Stomach (tissue), 9 donors: Measurements from ENCODE around the gene LEMD2. TPM values are rescaled to one million over a fixed set of nuclear protein-coding genes. Genes with fewer than 3 reads are reported as not detected.

Experiments
- DNase-seq, 2 donors: peaks; one replicate each; pipeline versions ENCODE4 v3.0.0 to v3.0.0-alpha.2; 2013 to 2019
- H3K27ac ChIP-seq, 5 donors: fragments of 200-600 bp in 4 of 5; sonication (generic) in 4 of 5; one replicate each; pipeline ENCODE4 v1.5.1; 2013 to 2019; ENCODE audit warnings: mild to moderate bottlenecking in 1 of 5, moderate library complexity in 1 of 5
- H3K27me3 ChIP-seq, 3 donors: fragments of 200-600 bp; sonication (generic); one replicate each; pipeline ENCODE4 v1.5.1; 2017 to 2019; ENCODE audit warnings: mixed run types in 1 of 3
- H3K36me3 ChIP-seq, 4 donors: fragments of 200-600 bp; sonication (generic); 1 replicate in 3 of 4; 2 replicates in 1 of 4; pipeline ENCODE4 v1.5.1; 2016 to 2019
- H3K4me1 ChIP-seq, 4 donors: fragments of 200-600 bp; sonication (generic); one replicate each; pipeline ENCODE4 v1.5.1; 2016 to 2019
- H3K4me3 ChIP-seq, 4 donors: fragments of 200-600 bp; sonication (generic) in 3 of 4; one replicate each; pipeline ENCODE4 v1.5.1; 2016 to 2019; ENCODE audit warnings: mild to moderate bottlenecking in 1 of 4
- H3K9me3 ChIP-seq, 4 donors: fragments of 200-600 bp; sonication (generic); one replicate each; pipeline ENCODE4 v1.5.1; 2016 to 2019
- EP300 ChIP-seq: sonication (generic); formaldehyde crosslinking; IDR thresholded peaks from one replicate; pipeline ENCODE4 v1.6.1; 2017; ENCODE audit warnings: antibody characterized with exemption
- POLR2A ChIP-seq, 4 donors: fragments of 450-650 bp; IDR thresholded peaks; one replicate each; pipeline ENCODE4 v1.6.1; 2016; ENCODE audit warnings: antibody characterized with exemption in 4 of 4, control low read depth in 2 of 4, mild to moderate bottlenecking in 1 of 4, moderate library complexity in 1 of 4
- POLR2AphosphoS5 ChIP-seq, 3 donors: sonication (generic); formaldehyde crosslinking; IDR thresholded peaks; one replicate each; pipeline ENCODE4 v1.6.1; 2016; ENCODE audit warnings: antibody characterized with exemption in 3 of 3
- WGBS, 5 donors: extraction: QIAGEN DNeasy Blood & Tissue Kit in 3 of 5; methylation state at CpG; one replicate each; pipeline versions ENCODE4 v1.1.5 to v1.1.7; 2013 to 2018; 5-methylcytosine and 5-hydroxymethylcytosine counted together
- intact Hi-C: fragments of 100-400 bp; cut with DNase I; formaldehyde crosslinking; loops from one replicate; pipeline ENCODE4 v1.15.1; 2023; ENCODE audit warnings: low total_unique reads
- polyA plus RNA-seq, 3 donors: library from polyadenylated mRNA; stranded (reverse); fragments of 200-250 nt; gene quantifications; one replicate each; pipeline ENCODE4 v1.2.3, GENCODE V29; 2013
- total RNA-seq, 5 donors: library from RNA; depleted of rRNA; stranded (reverse); fragments of >200 nt; gene quantifications; one replicate each; pipeline versions ENCODE4 v1.1.0 to v1.2.3, GENCODE V29; 2014 to 2016
- TF ChIP-seq, protein P1 (sequence below), 7 experiments: fragments of 450-650 bp in 4 of 7; fragments of 200-600 bp in 3 of 7; sonication (generic) in 3 of 7; IDR thresholded peaks; one replicate each; pipeline ENCODE4 v1.5.1; 2016 to 2019; ENCODE audit warnings: antibody characterized with exemption in 7 of 7, control low read depth in 2 of 7, mild to moderate bottlenecking in 1 of 7
- donor health status: healthy with polysubstance abuse.
- donor health status: Bipolar disorder and iron deficiency.
- donor health status: healthy.

The LEMD2 gene
- total and polyA plus RNA-seq, 8 donors: 22.0 to 428 (median 54.2) TPM

DNA sequence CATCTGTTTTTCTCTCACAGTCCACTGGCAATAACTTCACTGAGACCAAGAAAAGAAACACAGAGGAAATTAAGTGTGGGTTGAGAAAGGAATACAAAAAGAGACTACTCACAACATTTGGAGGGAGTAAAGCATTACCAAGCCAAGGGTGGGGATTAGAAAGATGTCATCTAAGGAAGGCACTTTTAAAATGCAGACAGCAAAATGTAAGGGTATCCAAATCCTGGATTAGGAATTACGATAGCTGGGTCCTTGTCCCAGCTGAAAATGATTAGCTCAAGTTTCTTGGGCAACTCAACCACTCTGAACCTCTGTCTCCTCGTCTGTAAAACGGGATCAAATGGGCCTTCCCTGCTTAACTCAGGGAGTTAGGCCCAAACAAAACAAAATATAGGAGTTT lies 2.2 kb downstream of the LEMD2 start:
- TF ChIP-seq, protein P1, sequence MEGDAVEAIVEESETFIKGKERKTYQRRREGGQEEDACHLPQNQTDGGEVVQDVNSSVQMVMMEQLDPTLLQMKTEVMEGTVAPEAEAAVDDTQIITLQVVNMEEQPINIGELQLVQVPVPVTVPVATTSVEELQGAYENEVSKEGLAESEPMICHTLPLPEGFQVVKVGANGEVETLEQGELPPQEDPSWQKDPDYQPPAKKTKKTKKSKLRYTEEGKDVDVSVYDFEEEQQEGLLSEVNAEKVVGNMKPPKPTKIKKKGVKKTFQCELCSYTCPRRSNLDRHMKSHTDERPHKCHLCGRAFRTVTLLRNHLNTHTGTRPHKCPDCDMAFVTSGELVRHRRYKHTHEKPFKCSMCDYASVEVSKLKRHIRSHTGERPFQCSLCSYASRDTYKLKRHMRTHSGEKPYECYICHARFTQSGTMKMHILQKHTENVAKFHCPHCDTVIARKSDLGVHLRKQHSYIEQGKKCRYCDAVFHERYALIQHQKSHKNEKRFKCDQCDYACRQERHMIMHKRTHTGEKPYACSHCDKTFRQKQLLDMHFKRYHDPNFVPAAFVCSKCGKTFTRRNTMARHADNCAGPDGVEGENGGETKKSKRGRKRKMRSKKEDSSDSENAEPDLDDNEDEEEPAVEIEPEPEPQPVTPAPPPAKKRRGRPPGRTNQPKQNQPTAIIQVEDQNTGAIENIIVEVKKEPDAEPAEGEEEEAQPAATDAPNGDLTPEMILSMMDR (IDR thresholded peaks at IDR 0.05): no peak
- no peak for TF ChIP-seq POLR2A (IDR thresholded peaks at IDR 0.05)
- no peak for TF ChIP-seq EP300
- TF ChIP-seq POLR2AphosphoS5 (IDR thresholded peaks at IDR 0.05): no peak
- peak overlapping the region in 4 of 5 donors; percentile 97 to 98 (median 98) for H3K27ac ChIP-seq
- peaks cover 30 to 51% (median 46%) of the 10 kb centered on the region in 4 donors for H3K4me1 ChIP-seq
- no peaks in the 10 kb centered on the region for H3K27me3 ChIP-seq
- intact Hi-C loops: no loop called here
- DNase-seq: no peak
- H3K36me3 ChIP-seq: peaks cover 23 to 49% (median 47%) of the 10 kb centered on the region in 4 donors
- 48 to 63% (median 52%) methylated on average over 3 of the region's 3 CpGs for WGBS, 5 donors
- H3K9me3 ChIP-seq: no peaks in the 10 kb centered on the region
- peak overlapping the region in 2 of 4 donors; percentile 76 to 86 for H3K4me3 ChIP-seq

DNA sequence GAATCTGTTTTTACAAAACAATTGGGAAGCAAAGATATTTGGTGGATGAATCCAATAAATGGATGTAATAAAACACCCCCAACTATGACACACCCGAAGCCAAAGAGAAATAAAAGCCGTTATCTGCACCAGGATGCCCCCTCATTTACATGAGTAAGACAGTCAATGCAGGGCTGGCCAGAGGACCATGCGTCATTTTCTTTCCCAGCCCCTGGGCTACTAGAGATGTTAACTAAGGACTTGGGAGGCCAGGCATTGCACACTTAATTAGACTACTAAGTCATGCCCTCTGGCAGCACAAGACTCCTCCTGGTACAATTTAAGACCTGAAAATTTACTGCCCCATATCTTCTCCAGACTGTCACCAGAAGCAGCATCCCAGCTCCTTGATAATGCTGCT lies 3.2 kb downstream of the LEMD2 start:
- peaks cover 34 to 60% (median 46%) of the 10 kb centered on the region in 4 donors for H3K4me1 ChIP-seq
- TF ChIP-seq POLR2A (IDR thresholded peaks at IDR 0.05): no peak
- TF ChIP-seq, protein P1 (IDR thresholded peaks at IDR 0.05): no peak
- no peak for DNase-seq
- intact Hi-C loops: no loop called here
- no peaks in the 10 kb centered on the region for H3K9me3 ChIP-seq
- H3K27me3 ChIP-seq: no peaks in the 10 kb centered on the region
- 57 to 66% (median 64%) methylated on average over 3 of the region's 3 CpGs for WGBS, 5 donors
- peaks cover 30 to 59% (median 57%) of the 10 kb centered on the region in 4 donors for H3K36me3 ChIP-seq
- peak overlapping the region in 3 of 5 donors; percentile 97 to 98 (median 97) for H3K27ac ChIP-seq
- H3K4me3 ChIP-seq: peak overlapping the region in 1 of 4 donors; percentile 1

DNA sequence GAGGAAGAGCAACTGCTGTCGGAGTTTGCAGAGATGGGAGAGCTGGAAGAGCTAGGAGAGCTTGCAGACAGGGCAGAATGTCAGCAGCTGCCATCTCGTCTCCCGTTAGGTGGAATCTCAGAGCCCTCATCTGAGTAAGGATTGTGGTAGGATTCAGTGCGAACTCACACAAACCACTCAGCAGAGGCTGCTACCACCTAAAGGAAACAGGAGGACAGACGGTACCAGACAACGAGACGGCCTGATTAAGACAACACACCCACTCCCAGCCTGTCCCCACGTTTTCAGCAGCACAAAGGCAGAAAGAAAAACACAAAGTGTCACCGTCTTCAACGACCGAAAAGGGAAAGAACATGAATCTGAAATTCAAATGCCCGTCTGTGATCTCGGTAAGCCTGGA lies 4.1 kb downstream of the LEMD2 start:
- DNase-seq: no peak
- H3K36me3 ChIP-seq: peaks cover 39 to 69% (median 67%) of the 10 kb centered on the region in 4 donors
- peak overlapping the region in 1 of 5 donors; percentile 20 for H3K27ac ChIP-seq
- H3K4me1 ChIP-seq: peaks cover 34 to 61% (median 46%) of the 10 kb centered on the region in 4 donors
- H3K27me3 ChIP-seq: no peaks in the 10 kb centered on the region
- TF ChIP-seq POLR2A (IDR thresholded peaks at IDR 0.05): no peak
- TF ChIP-seq, protein P1 (IDR thresholded peaks at IDR 0.05): no peak
- TF ChIP-seq EP300: no peak
- no peak for TF ChIP-seq POLR2AphosphoS5 (IDR thresholded peaks at IDR 0.05)
- no peak overlapping the region for H3K4me3 ChIP-seq
- H3K9me3 ChIP-seq: no peaks in the 10 kb centered on the region
- intact Hi-C loops: no loop called here
- 77 to 89% (median 80%) methylated on average over 13 of the region's 13 CpGs for WGBS, 5 donors

DNA sequence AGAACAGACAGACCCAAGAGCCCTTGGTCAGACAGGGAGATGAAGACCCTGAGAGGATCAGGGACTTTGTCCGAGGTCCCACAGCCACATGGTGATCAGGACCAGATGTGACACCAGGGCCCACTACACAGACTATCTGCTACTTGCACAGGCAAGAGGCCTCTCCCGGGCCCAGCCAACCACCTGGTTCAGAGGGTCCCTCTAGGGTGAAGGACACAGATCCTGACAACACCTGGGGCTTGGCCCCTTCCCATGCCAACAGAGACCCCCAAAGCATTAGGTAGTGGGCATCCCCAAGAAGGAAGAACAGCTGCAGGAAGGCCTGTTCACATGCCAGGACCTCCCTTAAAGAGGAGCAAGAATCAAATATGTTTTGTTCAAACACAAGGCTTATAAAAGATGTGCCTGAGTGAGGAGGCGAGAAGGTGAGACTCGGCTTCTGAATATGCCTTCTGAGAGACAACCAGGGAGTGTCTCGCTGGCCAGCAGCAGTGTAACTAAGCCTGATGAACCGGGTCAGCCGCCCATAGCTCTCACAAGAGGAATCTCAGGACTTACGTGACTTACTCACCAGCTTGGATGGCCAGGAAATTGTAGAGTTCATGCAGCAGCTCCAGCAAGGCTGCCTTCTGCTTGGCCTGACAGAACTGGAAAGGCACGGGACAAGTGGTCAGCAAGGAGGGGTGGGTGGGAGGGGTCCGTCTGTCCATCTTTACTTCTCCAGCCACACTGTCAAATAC lies 5.0 kb downstream of the LEMD2 start:
- no peak for DNase-seq
- WGBS, 5 donors: 91 to 96% (median 94%) methylated on average over 9 to 10 of the region's 10 CpGs
- H3K36me3 ChIP-seq: peaks cover 47 to 77% (median 75%) of the 10 kb centered on the region in 4 donors
- H3K4me1 ChIP-seq: peaks cover 34 to 55% (median 41%) of the 10 kb centered on the region in 4 donors
- no peak overlapping the region for H3K27ac ChIP-seq
- no peak overlapping the region for H3K4me3 ChIP-seq
- no peaks in the 10 kb centered on the region for H3K9me3 ChIP-seq
- no peaks in the 10 kb centered on the region for H3K27me3 ChIP-seq
- intact Hi-C loops: no loop called here
- TF ChIP-seq, protein P1 (IDR thresholded peaks at IDR 0.05): no peak
- TF ChIP-seq POLR2AphosphoS5 (IDR thresholded peaks at IDR 0.05) (no peak), POLR2A (IDR thresholded peaks at IDR 0.05) (no peak), EP300 (no peak)
